T-helper 17 cell (primary cell): ENCODE results near the gene IRX5. TPM values are rescaled to one million over a fixed set of nuclear protein-coding genes. Genes with fewer than 3 reads are reported as not detected.
A peak's percentile ranks its signal among the peaks of the same experiment; 100 is the strongest.

Source experiments
- ATAC-seq: fragments of 150-1000 bp; cut with Tn5 transposase; 2 replicates; pipeline ENCODE4 v1.10.0; 2021; ENCODE audit warnings: mild to moderate bottlenecking, moderate library complexity
- DNase-seq, 3 donors: peaks; one replicate each; pipeline versions ENCODE4 v3.0.0 to v3.0.0-alpha.2; 2020 to 2021
- H3K9me3 ChIP-seq: one replicate; pipeline ENCODE4 v1.7.0; 2013; ENCODE audit warnings: low read length, mild to moderate bottlenecking; ENCODE audit not compliant: control insufficient read depth, poor library complexity, severe bottlenecking
- H3K27ac Mint-ChIP-seq: one replicate; pipeline ENCODE4 v1.8.0; 2022; ENCODE audit warnings: mild to moderate bottlenecking, moderate library complexity, mixed read lengths
- H3K27me3 Mint-ChIP-seq: one replicate; pipeline ENCODE4 v1.8.0; 2022; ENCODE audit warnings: mixed read lengths
- H3K36me3 Mint-ChIP-seq: one replicate; pipeline ENCODE4 v1.8.0; 2022; ENCODE audit warnings: low read depth, mixed read lengths
- H3K4me1 Mint-ChIP-seq: one replicate; pipeline ENCODE4 v1.8.0; 2022; ENCODE audit warnings: mild to moderate bottlenecking, mixed read lengths
- H3K4me3 Mint-ChIP-seq: one replicate; pipeline ENCODE4 v1.8.0; 2022; ENCODE audit warnings: mild to moderate bottlenecking, moderate library complexity, mixed read lengths
- total RNA-seq, 4 donors: library from RNA in 2 of 4; stranded (reverse) in 2 of 4; gene quantifications; one replicate each; pipeline ENCODE4 v1.2.3 and lab custom pipeline; 2022 to 2026

Gene IRX5
- total RNA-seq, 2 donors from 2014 or later = 0.15 TPM; not detected in 1

DNA sequence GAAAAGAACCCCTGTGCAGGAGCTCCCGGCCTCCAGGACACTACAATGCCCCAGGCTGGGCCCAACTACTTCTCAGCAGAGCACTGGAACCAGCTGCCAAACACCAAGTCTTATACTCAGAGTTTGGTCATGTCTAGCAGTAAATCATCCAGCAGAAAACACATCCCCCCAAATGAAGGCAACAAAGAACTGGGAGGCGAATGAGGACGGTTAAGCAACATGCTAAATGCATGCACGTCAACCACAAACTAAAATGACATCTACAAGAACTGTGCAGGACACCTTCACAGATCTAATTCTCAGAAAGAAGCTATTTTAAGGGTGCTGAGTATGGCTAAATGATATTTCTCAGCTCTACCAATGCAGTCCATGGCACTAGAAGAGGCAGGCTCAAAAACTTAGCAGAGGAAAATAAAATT lies 7.6 kb upstream of the IRX5 start:
- H3K9me3 ChIP-seq = no peaks in the 10 kb centered on the region
- peaks cover 58% of the 10 kb centered on the region for H3K27me3 Mint-ChIP-seq
- no peak overlapping the region for H3K27ac Mint-ChIP-seq
- DNase-seq (no peak), ATAC-seq (no peak)
- H3K36me3 Mint-ChIP-seq = peaks cover 2% of the 10 kb centered on the region
- peaks cover 7% of the 10 kb centered on the region for H3K4me1 Mint-ChIP-seq
- no peak overlapping the region for H3K4me3 Mint-ChIP-seq

- H3K27me3 Mint-ChIP-seq = peaks cover 52% of the 10 kb centered on the region
- H3K27ac Mint-ChIP-seq = no peak overlapping the region
- peaks cover 11% of the 10 kb centered on the region for H3K4me1 Mint-ChIP-seq
- no peaks in the 10 kb centered on the region for H3K9me3 ChIP-seq
- ATAC-seq = no peak
- H3K4me3 Mint-ChIP-seq = no peak overlapping the region
- peaks cover 3% of the 10 kb centered on the region for H3K36me3 Mint-ChIP-seq
- no peak for DNase-seq
These were observed 6.7 kb upstream of the IRX5 start for GRCh38 chr16:54923988-54924387.

- Mint-ChIP-seq H3K27me3 (peaks cover 54% of the 10 kb centered on the region), H3K36me3 (peaks cover 7% of the 10 kb centered on the region), H3K4me3 (no peak overlapping the region), H3K4me1 (peaks cover 22% of the 10 kb centered on the region), H3K27ac (no peak overlapping the region)
- DNase-seq (no peak), ATAC-seq (no peak)
- no peaks in the 10 kb centered on the region for H3K9me3 ChIP-seq
These were observed 4.4 kb upstream of the IRX5 start for GRCh38 chr16:54926166-54926838.

- no peak for ATAC-seq
These were observed 3.3 kb upstream of the IRX5 start for GRCh38 chr16:54927125-54928015.

GRCh38 chr16:54928016-54928356 lies 2.7 kb upstream of the IRX5 start:
- peaks cover 10% of the 10 kb centered on the region for H3K36me3 Mint-ChIP-seq
- peak overlapping the region; percentile 56 for H3K27ac Mint-ChIP-seq
- H3K9me3 ChIP-seq = no peaks in the 10 kb centered on the region
- no peak for ATAC-seq
- no peak for DNase-seq
- H3K27me3 Mint-ChIP-seq = peaks cover 56% of the 10 kb centered on the region
- H3K4me3 Mint-ChIP-seq = peak overlapping the region; percentile 94
- peaks cover 25% of the 10 kb centered on the region for H3K4me1 Mint-ChIP-seq

More at GRCh38 chr16:54927125-54928015, 3.3 kb upstream of the IRX5 start:
- Mint-ChIP-seq H3K4me3 (peak overlapping the region; percentile 94), H3K27ac (peak overlapping the region; percentile 56), H3K4me1 (peaks cover 22% of the 10 kb centered on the region), H3K36me3 (peaks cover 7% of the 10 kb centered on the region), H3K27me3 (peaks cover 57% of the 10 kb centered on the region)
- H3K9me3 ChIP-seq = no peaks in the 10 kb centered on the region
- no peak for DNase-seq

- H3K9me3 ChIP-seq = no peaks in the 10 kb centered on the region
- DNase-seq (peak in 2 of 3 donors; percentile 33 to 47), ATAC-seq (peak; percentile 33)
- Mint-ChIP-seq H3K27me3 (peaks cover 52% of the 10 kb centered on the region), H3K36me3 (peaks cover 10% of the 10 kb centered on the region), H3K4me3 (peak overlapping the region; percentile 94), H3K4me1 (peaks cover 25% of the 10 kb centered on the region), H3K27ac (peak overlapping the region; percentile 56)
These were observed 2.1 kb upstream of the IRX5 start for GRCh38 chr16:54928411-54929089.

GRCh38 chr16:54929090-54930004 lies 1.3 kb upstream of the IRX5 start:
- Mint-ChIP-seq H3K27ac (peak overlapping the region; percentile 22), H3K4me3 (peak overlapping the region; percentile 89), H3K27me3 (peaks cover 58% of the 10 kb centered on the region), H3K36me3 (peaks cover 10% of the 10 kb centered on the region), H3K4me1 (peaks cover 25% of the 10 kb centered on the region)
- DNase-seq (peak; percentile 87 to 89 (median 89)), ATAC-seq (peak; percentile 98)
- no peaks in the 10 kb centered on the region for H3K9me3 ChIP-seq

- H3K36me3 Mint-ChIP-seq = peaks cover 11% of the 10 kb centered on the region
- no peak overlapping the region for H3K27ac Mint-ChIP-seq
- peaks cover 25% of the 10 kb centered on the region for H3K4me1 Mint-ChIP-seq
- peaks cover 66% of the 10 kb centered on the region for H3K27me3 Mint-ChIP-seq
- DNase-seq = no peak
- H3K4me3 Mint-ChIP-seq = peak overlapping the region; percentile 89
- no peak for ATAC-seq
- no peaks in the 10 kb centered on the region for H3K9me3 ChIP-seq
These were observed 129 bp downstream of the IRX5 start for GRCh38 chr16:54930869-54931119.

DNA sequence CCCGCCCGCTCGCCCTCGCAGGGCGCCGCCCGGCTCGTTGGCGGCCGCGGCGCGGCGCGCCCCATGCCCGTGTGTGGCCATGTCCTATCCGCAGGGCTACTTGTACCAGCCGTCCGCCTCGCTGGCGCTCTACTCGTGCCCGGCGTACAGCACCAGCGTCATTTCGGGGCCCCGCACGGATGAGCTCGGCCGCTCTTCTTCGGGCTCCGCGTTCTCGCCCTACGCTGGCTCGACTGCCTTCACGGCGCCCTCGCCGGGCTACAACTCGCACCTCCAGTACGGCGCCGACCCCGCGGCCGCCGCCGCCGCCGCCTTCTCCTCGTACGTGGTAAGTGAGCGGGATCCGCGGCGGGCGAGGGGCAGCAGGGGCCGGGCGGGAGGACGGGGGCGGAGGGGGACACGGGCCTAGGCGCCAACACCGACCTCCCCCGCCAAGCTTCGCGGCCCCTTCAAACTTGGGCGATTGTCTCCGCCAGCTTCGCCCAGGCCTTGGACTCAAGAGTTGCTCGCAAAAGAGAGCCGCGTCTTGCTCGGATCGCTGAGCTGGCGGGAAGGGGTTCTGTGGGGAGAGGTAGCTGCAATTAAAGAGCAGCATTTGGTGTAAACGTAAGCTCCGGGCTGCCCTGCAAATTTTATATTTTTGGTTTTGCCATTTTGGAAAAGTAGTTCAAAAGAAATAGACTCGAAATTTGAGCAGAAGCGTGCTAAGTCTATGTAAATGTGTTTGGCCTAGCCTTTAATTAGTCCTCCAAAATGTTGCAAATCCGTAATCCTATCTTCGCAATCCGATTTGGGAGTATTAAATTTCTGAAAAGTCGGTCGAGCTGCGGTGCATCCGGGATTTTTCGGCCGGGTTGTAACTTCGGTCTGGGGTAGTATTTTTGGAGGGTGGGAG lies 702 bp downstream of the IRX5 start:
- Mint-ChIP-seq H3K4me1 (peaks cover 26% of the 10 kb centered on the region), H3K4me3 (peak overlapping the region; percentile 71), H3K27me3 (peaks cover 65% of the 10 kb centered on the region), H3K36me3 (peaks cover 11% of the 10 kb centered on the region), H3K27ac (peak overlapping the region; percentile 19)
- ATAC-seq (no peak), DNase-seq (no peak)
- no peaks in the 10 kb centered on the region for H3K9me3 ChIP-seq

DNA sequence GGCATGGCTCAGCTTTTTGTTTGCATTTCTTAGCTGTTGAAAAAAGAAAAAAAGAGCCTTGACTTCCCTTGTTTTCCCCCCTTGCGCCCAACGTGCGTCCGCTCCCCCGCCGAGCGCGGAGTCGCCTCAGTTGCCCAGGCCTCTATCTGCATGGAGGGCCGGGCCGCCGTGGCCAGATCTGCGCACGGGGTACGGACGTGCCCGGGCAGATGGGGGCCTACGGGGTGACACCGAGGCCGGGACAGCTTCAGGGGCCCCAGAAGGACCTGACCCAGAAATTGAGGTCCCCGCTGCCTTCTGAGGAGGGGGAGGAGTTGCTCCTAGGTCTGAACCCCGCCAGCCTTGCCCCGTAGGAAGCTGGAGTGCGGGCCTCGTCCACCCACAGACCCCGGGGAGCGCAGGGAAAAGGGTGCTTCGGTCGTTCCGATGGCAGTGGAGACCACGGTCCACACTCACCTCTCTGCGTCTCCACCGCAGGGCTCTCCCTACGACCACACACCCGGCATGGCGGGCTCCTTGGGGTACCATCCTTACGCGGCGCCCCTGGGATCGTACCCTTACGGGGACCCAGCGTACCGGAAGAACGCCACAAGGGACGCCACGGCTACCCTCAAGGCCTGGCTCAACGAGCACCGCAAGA lies 1.5 kb downstream of the IRX5 start:
- Mint-ChIP-seq H3K36me3 (peaks cover 11% of the 10 kb centered on the region), H3K4me3 (peak overlapping the region; percentile 59), H3K4me1 (peaks cover 30% of the 10 kb centered on the region), H3K27ac (peak overlapping the region; percentile 56), H3K27me3 (peaks cover 65% of the 10 kb centered on the region)
- DNase-seq (no peak), ATAC-seq (no peak)
- H3K9me3 ChIP-seq = no peaks in the 10 kb centered on the region

DNA sequence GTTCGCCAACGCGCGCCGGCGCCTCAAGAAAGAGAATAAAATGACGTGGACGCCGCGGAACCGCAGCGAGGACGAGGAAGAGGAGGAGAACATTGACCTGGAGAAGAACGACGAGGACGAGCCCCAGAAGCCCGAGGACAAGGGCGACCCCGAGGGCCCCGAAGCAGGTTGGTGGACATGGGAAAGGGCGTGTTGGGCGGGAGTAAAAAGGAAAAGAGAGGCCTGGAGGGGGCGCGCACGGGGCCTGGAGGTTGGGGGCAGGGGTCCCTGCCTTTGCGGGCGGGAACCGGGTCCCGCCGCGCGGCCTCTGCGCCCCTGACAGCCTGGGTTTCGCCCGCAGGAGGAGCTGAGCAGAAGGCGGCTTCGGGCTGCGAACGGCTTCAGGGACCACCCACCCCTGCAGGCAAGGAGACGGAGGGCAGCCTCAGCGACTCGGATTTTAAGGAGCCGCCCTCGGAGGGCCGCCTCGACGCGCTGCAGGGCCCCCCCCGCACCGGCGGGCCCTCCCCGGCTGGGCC lies 2.1 kb downstream of the IRX5 start:
- H3K9me3 ChIP-seq = no peaks in the 10 kb centered on the region
- H3K4me3 Mint-ChIP-seq = peak overlapping the region; percentile 59
- DNase-seq (no peak), ATAC-seq (no peak)
- H3K27me3 Mint-ChIP-seq = peaks cover 65% of the 10 kb centered on the region
- peaks cover 26% of the 10 kb centered on the region for H3K4me1 Mint-ChIP-seq
- peak overlapping the region; percentile 56 for H3K27ac Mint-ChIP-seq
- peaks cover 11% of the 10 kb centered on the region for H3K36me3 Mint-ChIP-seq
